ENCODE measurements around the gene FAM222B.

The FAM222B gene

GRCh38 chr17:28714281-28714680 is 128.3 kb downstream of the FAM222B start:
- Histone ChIP-seq H3K79me2 (ENCODE audit: insufficient read depth, low read length) (no peaks in the 10 kb centered on the region), H2AFZ (ENCODE audit: low read depth, low read length, severe bottlenecking) (no peak overlapping the region), H3K4me2 (ENCODE audit: low read depth, low read length, poor library complexity, severe bottlenecking) (no peak overlapping the region), H3K27me3 (ENCODE audit: low read length) (no peaks in the 10 kb centered on the region), H3K9me2 (replicated peaks; ENCODE audit: insufficient read depth, low read length) (no peaks in the 10 kb centered on the region), H4K20me1 (ENCODE audit: low read depth, low read length) (no peaks in the 10 kb centered on the region), H3K27ac (ENCODE audit: low read depth, low read length) (no peak overlapping the region), H3K4me3 (ENCODE audit: insufficient read depth, low read length, poor library complexity, severe bottlenecking) (no peak overlapping the region), H3F3A (ENCODE audit: insufficient read depth) (peaks cover 9% of the 10 kb centered on the region; the same call in 1 of the 2 replicates), H3K9me3 (ENCODE audit: insufficient read depth, low read length) (no peaks in the 10 kb centered on the region), H3K9ac (ENCODE audit: low read length) (no peak overlapping the region), H3K36me3 (ENCODE audit: low read length) (no peaks in the 10 kb centered on the region)
- no peak for TF ChIP-seq CTCF (IDR thresholded peaks at IDR 0.05; ENCODE audit: insufficient read depth, low read length, poor library complexity, severe bottlenecking)
- TF ChIP-seq EZH2phosphoT487 (conservative IDR thresholded peaks at IDR 0.05; ENCODE audit: low read length): no peak

GRCh38 chr17:28712705-28713415 is 129.7 kb downstream of the FAM222B start:
- no peak overlapping the region for H3K4me3 ChIP-seq (ENCODE audit: insufficient read depth, low read length, poor library complexity, severe bottlenecking)
- H4K20me1 ChIP-seq (ENCODE audit: low read depth, low read length): no peaks in the 10 kb centered on the region
- no peaks in the 10 kb centered on the region for H3K79me2 ChIP-seq (ENCODE audit: insufficient read depth, low read length)
- H3K4me2 ChIP-seq (ENCODE audit: low read depth, low read length, poor library complexity, severe bottlenecking): no peak overlapping the region
- peak overlapping the region; percentile 69; the same call in 1 of the 2 replicates for H3K9ac ChIP-seq (ENCODE audit: low read length)
- H2AFZ ChIP-seq (ENCODE audit: low read depth, low read length, severe bottlenecking): peak overlapping the region; percentile 88
- no peaks in the 10 kb centered on the region for H3K9me2 ChIP-seq (replicated peaks; ENCODE audit: insufficient read depth, low read length)
- H3K9me3 ChIP-seq (ENCODE audit: insufficient read depth, low read length): no peaks in the 10 kb centered on the region
- no peaks in the 10 kb centered on the region for H3K36me3 ChIP-seq (ENCODE audit: low read length)
- no peak overlapping the region for H3K27ac ChIP-seq (ENCODE audit: low read depth, low read length)
- peaks cover 9% of the 10 kb centered on the region; the same call in 1 of the 2 replicates for H3F3A ChIP-seq (ENCODE audit: insufficient read depth)
- H3K27me3 ChIP-seq (ENCODE audit: low read length): no peaks in the 10 kb centered on the region
- no peak for TF ChIP-seq EZH2phosphoT487 (conservative IDR thresholded peaks at IDR 0.05; ENCODE audit: low read length)

- H2AFZ ChIP-seq (ENCODE audit: low read depth, low read length, severe bottlenecking): peak overlapping the region; percentile 88
- H3K4me2 ChIP-seq (ENCODE audit: low read depth, low read length, poor library complexity, severe bottlenecking): peak overlapping the region; percentile 90
- peaks cover 9% of the 10 kb centered on the region for H3F3A ChIP-seq (ENCODE audit: insufficient read depth)
- H3K9me3 ChIP-seq (ENCODE audit: insufficient read depth, low read length): no peaks in the 10 kb centered on the region
- peak overlapping the region; percentile 69 for H3K9ac ChIP-seq (ENCODE audit: low read length)
- no peaks in the 10 kb centered on the region for H3K79me2 ChIP-seq (ENCODE audit: insufficient read depth, low read length)
- TF ChIP-seq CTCF (IDR thresholded peaks at IDR 0.05; ENCODE audit: insufficient read depth, low read length, poor library complexity, severe bottlenecking): no peak
- TF ChIP-seq EZH2phosphoT487 (conservative IDR thresholded peaks at IDR 0.05; ENCODE audit: low read length): no peak
- no peaks in the 10 kb centered on the region for H3K27me3 ChIP-seq (ENCODE audit: low read length)
- H4K20me1 ChIP-seq (ENCODE audit: low read depth, low read length): no peaks in the 10 kb centered on the region
- H3K27ac ChIP-seq (ENCODE audit: low read depth, low read length): peak overlapping the region; percentile 47; the same call in 1 of the 2 replicates
- H3K36me3 ChIP-seq (ENCODE audit: low read length): no peaks in the 10 kb centered on the region
- peak overlapping the region; percentile 70 for H3K4me3 ChIP-seq (ENCODE audit: insufficient read depth, low read length, poor library complexity, severe bottlenecking)
- no peaks in the 10 kb centered on the region for H3K9me2 ChIP-seq (replicated peaks; ENCODE audit: insufficient read depth, low read length)
Observed at GRCh38 chr17:28712032-28712704, 130.4 kb downstream of the FAM222B start.

GRCh38 chr17:28711723-28712031 is 130.9 kb downstream of the FAM222B start, which contains the start of gene PROCA1:
Gene PROCA1 (minus strand): TSS chr17:28711888. CDS start chr17:28711660, 228 bp downstream.
- Histone ChIP-seq H3K4me3 (ENCODE audit: insufficient read depth, low read length, poor library complexity, severe bottlenecking) (peak within 1 kb of the TSS; percentile 70), H3K9me2 (replicated peaks; ENCODE audit: insufficient read depth, low read length) (no peaks in the 10 kb centered on the region), H3K27ac (ENCODE audit: low read depth, low read length) (peak within 1 kb of the TSS; percentile 47), H3K9ac (ENCODE audit: low read length) (peak within 1 kb of the TSS; percentile 69), H3F3A (ENCODE audit: insufficient read depth) (peaks cover 9% of the 10 kb centered on the region), H3K9me3 (ENCODE audit: insufficient read depth, low read length) (no peaks in the 10 kb centered on the region), H3K4me2 (ENCODE audit: low read depth, low read length, poor library complexity, severe bottlenecking) (peak within 1 kb of the TSS; percentile 90), H4K20me1 (ENCODE audit: low read depth, low read length) (no peaks in the 10 kb centered on the region), H3K79me2 (ENCODE audit: insufficient read depth, low read length) (no peaks in the 10 kb centered on the region), H3K27me3 (ENCODE audit: low read length) (no peaks in the 10 kb centered on the region), H2AFZ (ENCODE audit: low read depth, low read length, severe bottlenecking) (peak within 1 kb of the TSS; percentile 88), H3K36me3 (ENCODE audit: low read length) (no peaks in the 10 kb centered on the region)
- no peak for TF ChIP-seq EZH2phosphoT487 (conservative IDR thresholded peaks at IDR 0.05; ENCODE audit: low read length)
- TF ChIP-seq CTCF (IDR thresholded peaks at IDR 0.05; ENCODE audit: insufficient read depth, low read length, poor library complexity, severe bottlenecking): no peak

Data from SU-DHL-6 (cell line).